Heart left ventricle (tissue), 13 donors: ENCODE measurements around the gene SNX22.

Experiments
- POLR2A ChIP-seq, 2 donors: fragments of 450-650 bp; IDR thresholded peaks; one replicate each; pipeline ENCODE4 v1.6.1; 2017; ENCODE audit warnings: antibody characterized with exemption in 2 of 2, mild to moderate bottlenecking in 2 of 2, moderate library complexity in 2 of 2
- TF ChIP-seq, protein P1 (sequence below), 12 donors: fragments of 200-600 bp; sonication (generic) in 4 of 12; IDR thresholded peaks; one replicate each; pipeline versions ENCODE4 v1.5.0 to v1.8.0; 2018 to 2022; ENCODE audit warnings: antibody characterized with exemption in 12 of 12, mild to moderate bottlenecking in 5 of 12
- donor health status: ischemic (EF 13 %, LVEDD 7.1; RV severe dilation, severe dysfunction).
- donor health status: DM: no; HTN: yes; CAD: no.
- donor health status: DM: no; HTN: no; CAD: no.
- donor health status: ischemic (EF 25% LVEDD 6.9; RV normal size, moderate dysfunction).
- donor health status: ischemic (EF 25% LVEDD 5.7; RV mildly dilated, moderate dysfunction).
- donor health status: ischemic (EF 35%, LVEDD 5.7; RV mildly dilated, moderate dysfunction).
- donor health status: nonischemic (EF 11% LVEDD 7.7; RV severe dilation, severe dysfunction).
- donor health status: DM: yes; HTN: yes; CAD: no.
- donor health status: PGD.
- donor health status: ischemic (EF 29% LVEDD 5.4; RV normal size, mild dysfunction).
- donor health status: nonischemic (EF 23%, LVEDD 6.1; RV moderate dilation, normal function).

- TF ChIP-seq POLR2A (IDR thresholded peaks at IDR 0.05) = no peak
- TF ChIP-seq, protein P1, sequence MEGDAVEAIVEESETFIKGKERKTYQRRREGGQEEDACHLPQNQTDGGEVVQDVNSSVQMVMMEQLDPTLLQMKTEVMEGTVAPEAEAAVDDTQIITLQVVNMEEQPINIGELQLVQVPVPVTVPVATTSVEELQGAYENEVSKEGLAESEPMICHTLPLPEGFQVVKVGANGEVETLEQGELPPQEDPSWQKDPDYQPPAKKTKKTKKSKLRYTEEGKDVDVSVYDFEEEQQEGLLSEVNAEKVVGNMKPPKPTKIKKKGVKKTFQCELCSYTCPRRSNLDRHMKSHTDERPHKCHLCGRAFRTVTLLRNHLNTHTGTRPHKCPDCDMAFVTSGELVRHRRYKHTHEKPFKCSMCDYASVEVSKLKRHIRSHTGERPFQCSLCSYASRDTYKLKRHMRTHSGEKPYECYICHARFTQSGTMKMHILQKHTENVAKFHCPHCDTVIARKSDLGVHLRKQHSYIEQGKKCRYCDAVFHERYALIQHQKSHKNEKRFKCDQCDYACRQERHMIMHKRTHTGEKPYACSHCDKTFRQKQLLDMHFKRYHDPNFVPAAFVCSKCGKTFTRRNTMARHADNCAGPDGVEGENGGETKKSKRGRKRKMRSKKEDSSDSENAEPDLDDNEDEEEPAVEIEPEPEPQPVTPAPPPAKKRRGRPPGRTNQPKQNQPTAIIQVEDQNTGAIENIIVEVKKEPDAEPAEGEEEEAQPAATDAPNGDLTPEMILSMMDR (IDR thresholded peaks at IDR 0.05) = no peak
Measured at GRCh38 chr15:64132217-64132616, 19.3 kb upstream of the SNX22 start.
